WTC11 (cell line): ENCODE results near the gene TTC24.

Source experiments
- ELF4 ChIP-seq: sonication (generic); formaldehyde crosslinking; IDR thresholded peaks from 2 replicates; pipeline ENCODE4 v1.8.1; 2022; ENCODE audit warnings: low read depth, mild to moderate bottlenecking, moderate library complexity, missing genetic modification reagents
- ZMAT4 ChIP-seq: fragments of 250-450 bp; sonication (Bioruptor Pico); IDR thresholded peaks from 2 replicates; pipeline ENCODE4 v1.9.0; 2021; ENCODE audit warnings: mild to moderate bottlenecking
- TF ChIP-seq, protein P1 (sequence below): fragments of 200-600 bp; IDR thresholded peaks from 2 replicates; pipeline ENCODE4 v1.8.0; 2022; ENCODE audit warnings: antibody characterized with exemption

GRCh38 chr1:156608036-156608674 is 28.6 kb downstream of the TTC24 start:
- TF ChIP-seq ZMAT4 (CRISPR knock-in tag): no peak
- no peak for TF ChIP-seq ELF4 (CRISPR knock-in tag)
- TF ChIP-seq, protein P1, sequence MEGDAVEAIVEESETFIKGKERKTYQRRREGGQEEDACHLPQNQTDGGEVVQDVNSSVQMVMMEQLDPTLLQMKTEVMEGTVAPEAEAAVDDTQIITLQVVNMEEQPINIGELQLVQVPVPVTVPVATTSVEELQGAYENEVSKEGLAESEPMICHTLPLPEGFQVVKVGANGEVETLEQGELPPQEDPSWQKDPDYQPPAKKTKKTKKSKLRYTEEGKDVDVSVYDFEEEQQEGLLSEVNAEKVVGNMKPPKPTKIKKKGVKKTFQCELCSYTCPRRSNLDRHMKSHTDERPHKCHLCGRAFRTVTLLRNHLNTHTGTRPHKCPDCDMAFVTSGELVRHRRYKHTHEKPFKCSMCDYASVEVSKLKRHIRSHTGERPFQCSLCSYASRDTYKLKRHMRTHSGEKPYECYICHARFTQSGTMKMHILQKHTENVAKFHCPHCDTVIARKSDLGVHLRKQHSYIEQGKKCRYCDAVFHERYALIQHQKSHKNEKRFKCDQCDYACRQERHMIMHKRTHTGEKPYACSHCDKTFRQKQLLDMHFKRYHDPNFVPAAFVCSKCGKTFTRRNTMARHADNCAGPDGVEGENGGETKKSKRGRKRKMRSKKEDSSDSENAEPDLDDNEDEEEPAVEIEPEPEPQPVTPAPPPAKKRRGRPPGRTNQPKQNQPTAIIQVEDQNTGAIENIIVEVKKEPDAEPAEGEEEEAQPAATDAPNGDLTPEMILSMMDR: no peak; the same call in 1 of the 2 replicates
